HepG2 (cell line): ENCODE measurements around the gene C2CD2. TPM values are rescaled to one million over a fixed set of nuclear protein-coding genes. Genes with fewer than 3 reads are reported as not detected.

ENCODE experiments used
- ATAC-seq: fragments of 200-7000 bp; cut with Tn5 transposase; 3 replicates; pipeline ENCODE4 v1.9.1; 2020; ENCODE audit warnings: mild to moderate bottlenecking, moderate library complexity
- BruUV-seq: library from RNA; stranded (reverse); fragments of 400-500 nt; replicated peaks from 2 replicates; lab custom pipeline; 2021; lab: Mats Ljungman, UMichigan
- CTCF ChIA-PET: fragments of 300-600 bp; formaldehyde crosslinking; extraction: SDS; loops from one replicate; lab custom pipeline; 2021; ENCODE audit warnings: low total read pairs, inconsistent platforms, low intra/inter-chr PET ratio; lab: Yijun Ruan, JAX
- POLR2A ChIA-PET: fragments of 350-600 bp; sonication (Branson Sonifier 250); formaldehyde crosslinking; loops from one replicate; lab custom pipeline; 2020; ENCODE audit warnings: antibody characterized with exemption, inconsistent platforms; lab: Yijun Ruan, JAX
- DNase-seq: peaks from one replicate; pipeline ENCODE4 v3.0.0-alpha.2; 2015; ENCODE audit warnings: low spot score
- FAIRE-seq: peaks from 3 replicates; lab custom pipeline; 2011; peaks lifted over from hg19 to GRCh38; lab: Jason Lieb, UNC
- H2AFZ ChIP-seq: one replicate; pipeline ENCODE4 v1.6.1; 2011; ENCODE audit warnings: low read length, inconsistent platforms
- H3K27ac ChIP-seq: fragments of 300-600 bp; 3 replicates; pipeline ENCODE4 v1.8.0; 2011; ENCODE audit warnings: mixed run types, mild to moderate bottlenecking, mixed read lengths, low read length, inconsistent platforms; ENCODE audit not compliant: insufficient read depth; ENCODE audit errors: extremely low read length
- H3K27me3 ChIP-seq, 2 experiments: fragments of 200-600 bp in 1 of 2; 2 replicates in 1 of 2; 3 replicates in 1 of 2; pipeline versions ENCODE4 v1.6.0 to v1.8.0; 2011; ENCODE audit warnings: low read length in 2 of 2, mild to moderate bottlenecking in 2 of 2, moderate library complexity in 2 of 2, inconsistent platforms in 1 of 2; ENCODE audit not compliant: insufficient read depth in 2 of 2, control insufficient read depth in 1 of 2
- H3K36me3 ChIP-seq, 2 experiments: fragments of 200-600 bp in 1 of 2; replicated peaks in 1 of 2; 2 replicates in 1 of 2; 3 replicates in 1 of 2; pipeline versions ENCODE4 v1.5.1 to v1.8.0; 2011; ENCODE audit warnings: low read length in 2 of 2, inconsistent platforms in 1 of 2; ENCODE audit not compliant: insufficient read depth in 2 of 2, control insufficient read depth in 1 of 2
- H3K4me1 ChIP-seq: 2 replicates; pipeline ENCODE4 v1.5.1; 2012; ENCODE audit warnings: low read length, inconsistent platforms; ENCODE audit not compliant: insufficient read depth
- H3K4me2 ChIP-seq: 2 replicates; pipeline ENCODE4 v1.6.0; 2011; ENCODE audit warnings: low read depth, low read length, inconsistent platforms
- H3K4me3 ChIP-seq, 3 experiments: fragments of 200-600 bp in 1 of 3; sonication (generic), shearing (Covaris generic) in 1 of 3; replicated peaks in 1 of 3; 2 replicates each; pipeline ENCODE4 v1.5.1; 2011 to 2016; ENCODE audit warnings: low read length in 3 of 3, inconsistent platforms in 2 of 3, low read depth in 2 of 3, mild to moderate bottlenecking in 2 of 3, control low read depth in 1 of 3, mixed read lengths in 1 of 3; ENCODE audit not compliant: insufficient read depth in 1 of 3
- H3K79me2 ChIP-seq: one replicate; pipeline ENCODE4 v1.6.1; 2011; ENCODE audit warnings: low read length, inconsistent platforms; ENCODE audit not compliant: insufficient read depth
- H3K9ac ChIP-seq: 2 replicates; pipeline ENCODE4 v1.6.0; 2011; ENCODE audit warnings: mild to moderate bottlenecking, low read depth, low read length, inconsistent platforms; ENCODE audit not compliant: insufficient read depth
- H3K9me3 ChIP-seq: 2 replicates; pipeline ENCODE4 v1.5.1; 2012; ENCODE audit warnings: mild to moderate bottlenecking, low read length
- H4K20me1 ChIP-seq: 2 replicates; pipeline ENCODE4 v1.6.0; 2011; ENCODE audit warnings: inconsistent platforms, mild to moderate bottlenecking, low read length, moderate library complexity; ENCODE audit not compliant: insufficient read depth
- AFF4 ChIP-seq: sonication (generic); formaldehyde crosslinking; IDR thresholded peaks from 2 replicates; pipeline ENCODE4 v1.4.0; 2020; ENCODE audit warnings: missing genetic modification reagents
- ETV6 ChIP-seq: sonication (generic); formaldehyde crosslinking; conservative IDR thresholded peaks from 2 replicates; pipeline ENCODE4 v1.4.0; 2020; ENCODE audit warnings: missing genetic modification reagents
- KAT8 ChIP-seq: IDR thresholded peaks from 2 replicates; pipeline ENCODE4 v1.6.1; 2016; ENCODE audit warnings: missing genetic modification reagents, missing compliant biosample characterization
- KDM6A ChIP-seq: IDR thresholded peaks from 2 replicates; pipeline ENCODE4 v1.6.1; 2016; ENCODE audit warnings: low read depth
- NCOA2 ChIP-seq: sonication (generic); formaldehyde crosslinking; IDR thresholded peaks from 2 replicates; pipeline ENCODE4 v1.8.0; 2022; ENCODE audit warnings: inconsistent platforms
- NR2F2 ChIP-seq: IDR thresholded peaks from 2 replicates; pipeline ENCODE4 v1.6.1; 2012; ENCODE audit warnings: low read depth, inconsistent platforms, borderline replicate concordance
- RFX5 ChIP-seq: IDR thresholded peaks from 2 replicates; pipeline ENCODE4 v1.6.1; 2011; ENCODE audit warnings: low read depth, low read length, improper control_type of control experiment
- TMF1 ChIP-seq: sonication (generic); formaldehyde crosslinking; IDR thresholded peaks from 2 replicates; pipeline ENCODE4 v1.8.1; 2022; ENCODE audit warnings: low read depth, missing genetic modification reagents
- ZNF543 ChIP-seq: sonication (generic); formaldehyde crosslinking; IDR thresholded peaks from 2 replicates; pipeline ENCODE4 v1.4.0; 2020; ENCODE audit warnings: mild to moderate bottlenecking, missing genetic modification reagents
- ZNF672 ChIP-seq: sonication (generic); formaldehyde crosslinking; IDR thresholded peaks from 2 replicates; pipeline ENCODE4 v1.8.1; 2022; ENCODE audit warnings: missing genetic modification reagents
- WGBS: methylation state at CpG from one replicate; pipeline ENCODE4 v1.1.6; 2017; ENCODE audit warnings: low lambda C conversion rate; 5-methylcytosine and 5-hydroxymethylcytosine counted together
- in situ Hi-C: cut with HindIII; loops from 2 replicates; pipeline ENCODE4 v1.10.0; 2017; ENCODE audit warnings: low pct_unique_long_range_greater_than_20kb; ENCODE audit not compliant: extremely low pct_ligation_motif_present
- intact Hi-C: fragments of 100-400 bp; cut with micrococcal nuclease; formaldehyde crosslinking; loops from one replicate; pipeline ENCODE4 v1.10.0; 2022; ENCODE audit not compliant: unreplicated experiment
- polyA plus RNA-seq, 8 experiments: library from polyadenylated mRNA; depleted of rRNA in 3 of 8; stranded (reverse) in 7 of 8; unstranded in 1 of 8; fragments of >200 nt; fragmentation: Illumina TruSeq in 4 of 8; extraction: Trizol in 4 of 8; gene quantifications; 2 replicates each; pipeline versions ENCODE4 v1.2.1 to v1.2.3, GENCODE V29; 2011 to 2016; ENCODE audit warnings: low read depth in 4 of 8, missing spikeins in 1 of 8, mixed read lengths in 1 of 8; ENCODE audit not compliant: insufficient read depth in 1 of 8
- total RNA-seq, 5 experiments: library from RNA; depleted of rRNA; stranded (reverse); fragments of >200 nt; fragmentation: Illumina TruSeq; extraction: Trizol; gene quantifications; 2 replicates each; pipeline ENCODE4 v1.2.3, GENCODE V29; 2016; ENCODE audit warnings: low read depth in 1 of 5
- TF ChIP-seq, protein P1 (sequence below): sonication (generic); formaldehyde crosslinking; conservative IDR thresholded peaks from 2 replicates; pipeline ENCODE4 v1.5.0; 2020; ENCODE audit warnings: missing genetic modification reagents
- TF ChIP-seq, protein P2 (sequence below): sonication (generic); formaldehyde crosslinking; IDR thresholded peaks from 2 replicates; pipeline ENCODE4 v1.4.0; 2020; ENCODE audit warnings: mild to moderate bottlenecking, missing genetic modification reagents

The C2CD2 gene
- total and polyA plus RNA-seq, 2 of the 13 experiments (the other 11 are each of a cell fraction or from before 2014, with no cell fraction given), result 12.5 to 19.7 TPM

DNA sequence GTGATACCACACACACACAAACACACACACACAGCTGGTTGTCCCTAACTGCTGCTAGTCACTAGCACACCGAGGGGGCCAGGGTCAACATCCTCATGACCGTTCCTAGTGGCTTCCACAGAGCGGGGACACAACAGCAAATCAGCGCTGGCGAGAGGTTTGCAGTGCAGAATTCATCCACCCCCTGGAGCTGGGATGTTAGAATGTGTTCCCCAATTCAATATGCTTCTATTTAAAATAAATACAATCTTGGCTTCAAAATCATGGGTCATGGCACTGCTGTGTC, 16.2 kb upstream of the C2CD2 start:
- no peaks in the 10 kb centered on the region for H4K20me1 ChIP-seq
- 75% methylated on average over 4 of the region's 5 CpGs for WGBS
- POLR2A ChIA-PET, result no interaction called here
- FAIRE-seq (no peak), DNase-seq (no peak), ATAC-seq (no peak)
- no peak overlapping the region for H2AFZ ChIP-seq
- H3K4me1 ChIP-seq, result peaks cover 56% of the 10 kb centered on the region
- no peak overlapping the region for H3K4me2 ChIP-seq
- no peaks in the 10 kb centered on the region for H3K79me2 ChIP-seq
- CTCF ChIA-PET, result no interaction called here
- H3K9me3 ChIP-seq, result no peaks in the 10 kb centered on the region
- peaks cover 0 to 4% of the 10 kb centered on the region in 2 experiments; a peak in 1 of 5 replicates for H3K27me3 ChIP-seq
- intact Hi-C loops, result no loop called here
- no peak overlapping the region for H3K27ac ChIP-seq
- H3K9ac ChIP-seq, result no peak overlapping the region
- BruUV-seq, result no TSS peak
- no peaks in the 10 kb centered on the region for H3K36me3 ChIP-seq
- no peak for TF ChIP-seq NCOA2 (CRISPR knock-in tag)
- TF ChIP-seq NR2F2, result no peak
- no peak for TF ChIP-seq ZNF672 (CRISPR knock-in tag)
- TF ChIP-seq RFX5, result no peak
- TF ChIP-seq, all 625 proteins: peak for 0
- H3K4me3 ChIP-seq, result no peak overlapping the region
- in situ Hi-C loops, result no loop called here

DNA sequence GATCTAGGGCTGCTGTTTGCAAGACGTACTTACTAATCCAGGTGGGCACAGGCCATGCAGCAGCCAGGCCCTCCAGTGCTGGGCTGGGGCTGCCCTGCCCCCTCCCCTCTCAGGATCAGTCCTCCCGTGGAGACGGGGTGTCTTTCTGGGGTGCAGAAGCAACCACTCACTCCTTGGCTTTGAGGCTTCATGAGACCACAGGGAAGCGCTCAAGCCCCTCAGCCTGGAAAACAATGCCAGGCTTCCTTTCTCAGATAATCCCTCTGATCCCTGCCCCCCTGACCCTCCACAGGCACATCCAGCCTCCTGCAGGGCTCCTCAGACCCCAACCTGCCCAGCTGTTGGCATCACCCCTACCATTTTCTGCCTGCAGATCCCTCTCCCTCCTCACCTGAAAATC, 13.9 kb upstream of the C2CD2 start:
- ATAC-seq (no peak), DNase-seq (no peak), FAIRE-seq (no peak)
- Histone ChIP-seq H3K27me3 (peaks cover 6 to 18% of the 10 kb centered on the region in 2 experiments; a peak in 4 of 5 replicates), H3K27ac (no peak overlapping the region), H3K9me3 (no peaks in the 10 kb centered on the region), H4K20me1 (no peaks in the 10 kb centered on the region), H3K4me1 (peaks cover 40% of the 10 kb centered on the region), H3K4me3 (no peak overlapping the region), H3K36me3 (no peaks in the 10 kb centered on the region), H2AFZ (no peak overlapping the region), H3K9ac (no peak overlapping the region), H3K79me2 (no peaks in the 10 kb centered on the region), H3K4me2 (no peak overlapping the region)
- in situ Hi-C loops, result no loop called here
- ChIA-PET POLR2A (no interaction called here), CTCF (no interaction called here)
- 18% methylated on average over 2 of the region's 4 CpGs for WGBS
- no TSS peak for BruUV-seq
- intact Hi-C loops, result no loop called here
- TF ChIP-seq, protein P1, sequence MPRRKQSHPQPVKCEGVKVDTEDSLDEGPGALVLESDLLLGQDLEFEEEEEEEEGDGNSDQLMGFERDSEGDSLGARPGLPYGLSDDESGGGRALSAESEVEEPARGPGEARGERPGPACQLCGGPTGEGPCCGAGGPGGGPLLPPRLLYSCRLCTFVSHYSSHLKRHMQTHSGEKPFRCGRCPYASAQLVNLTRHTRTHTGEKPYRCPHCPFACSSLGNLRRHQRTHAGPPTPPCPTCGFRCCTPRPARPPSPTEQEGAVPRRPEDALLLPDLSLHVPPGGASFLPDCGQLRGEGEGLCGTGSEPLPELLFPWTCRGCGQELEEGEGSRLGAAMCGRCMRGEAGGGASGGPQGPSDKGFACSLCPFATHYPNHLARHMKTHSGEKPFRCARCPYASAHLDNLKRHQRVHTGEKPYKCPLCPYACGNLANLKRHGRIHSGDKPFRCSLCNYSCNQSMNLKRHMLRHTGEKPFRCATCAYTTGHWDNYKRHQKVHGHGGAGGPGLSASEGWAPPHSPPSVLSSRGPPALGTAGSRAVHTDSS (CRISPR knock-in tag), result no peak
- TF ChIP-seq TMF1 (CRISPR knock-in tag) (no peak), KDM6A (CRISPR knock-in tag) (no peak), ZNF543 (CRISPR knock-in tag) (no peak), ETV6 (CRISPR knock-in tag) (no peak), AFF4 (CRISPR knock-in tag) (no peak), KAT8 (CRISPR knock-in tag) (no peak)
- TF ChIP-seq, protein P2, sequence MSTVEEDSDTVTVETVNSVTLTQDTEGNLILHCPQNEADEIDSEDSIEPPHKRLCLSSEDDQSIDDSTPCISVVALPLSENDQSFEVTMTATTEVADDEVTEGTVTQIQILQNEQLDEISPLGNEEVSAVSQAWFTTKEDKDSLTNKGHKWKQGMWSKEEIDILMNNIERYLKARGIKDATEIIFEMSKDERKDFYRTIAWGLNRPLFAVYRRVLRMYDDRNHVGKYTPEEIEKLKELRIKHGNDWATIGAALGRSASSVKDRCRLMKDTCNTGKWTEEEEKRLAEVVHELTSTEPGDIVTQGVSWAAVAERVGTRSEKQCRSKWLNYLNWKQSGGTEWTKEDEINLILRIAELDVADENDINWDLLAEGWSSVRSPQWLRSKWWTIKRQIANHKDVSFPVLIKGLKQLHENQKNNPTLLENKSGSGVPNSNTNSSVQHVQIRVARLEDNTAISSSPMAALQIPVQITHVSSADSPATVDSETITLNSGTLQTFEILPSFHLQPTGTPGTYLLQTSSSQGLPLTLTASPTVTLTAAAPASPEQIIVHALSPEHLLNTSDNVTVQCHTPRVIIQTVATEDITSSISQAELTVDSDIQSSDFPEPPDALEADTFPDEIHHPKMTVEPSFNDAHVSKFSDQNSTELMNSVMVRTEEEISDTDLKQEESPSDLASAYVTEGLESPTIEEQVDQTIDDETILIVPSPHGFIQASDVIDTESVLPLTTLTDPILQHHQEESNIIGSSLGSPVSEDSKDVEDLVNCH, result no peak
